Body of pancreas (tissue), 4 donors: ENCODE results near the gene FATE1.

Experiments
- CTCF ChIP-seq, 7 experiments: fragments of 450-650 bp in 4 of 7; fragments of 200-600 bp in 3 of 7; sonication (generic) in 3 of 7; IDR thresholded peaks; one replicate each; pipeline ENCODE4 v1.5.1; 2016 to 2019; ENCODE audit warnings: antibody characterized with exemption in 7 of 7
- POLR2A ChIP-seq, 3 donors: fragments of 450-650 bp; IDR thresholded peaks; one replicate each; pipeline ENCODE4 v1.6.1; 2016; ENCODE audit warnings: antibody characterized with exemption in 3 of 3, mild to moderate bottlenecking in 2 of 3

- TF ChIP-seq CTCF (IDR thresholded peaks at IDR 0.05) (no peak), POLR2A (IDR thresholded peaks at IDR 0.05) (no peak)
Measured at GRCh38 chrX:151703487-151703886, 12.3 kb upstream of the FATE1 start.
